Fibroblast of lung (primary cell): ENCODE data around the gene MILR1. TPM values are rescaled to one million over a fixed set of nuclear protein-coding genes. Genes with fewer than 3 reads are reported as not detected.

Experiments used
- DNase-seq, 2 donors: peaks; one replicate each; pipeline versions ENCODE4 v3.0.0 to v3.0.0-alpha.2; 2010; ENCODE audit warnings: low read depth in 2 of 2
- H2AFZ ChIP-seq: 2 replicates; pipeline ENCODE4 v1.5.1; 2012; ENCODE audit warnings: low read length, control low read depth, inconsistent platforms
- H3K27ac ChIP-seq: 2 replicates; pipeline ENCODE4 v1.5.1; 2011; ENCODE audit warnings: low read length, control low read depth; ENCODE audit not compliant: insufficient read depth
- H3K27me3 ChIP-seq: 2 replicates; pipeline ENCODE4 v1.5.1; 2011; ENCODE audit warnings: mild to moderate bottlenecking, low read length; ENCODE audit not compliant: control insufficient read depth, insufficient read depth
- H3K36me3 ChIP-seq: 2 replicates; pipeline ENCODE4 v1.5.1; 2011; ENCODE audit warnings: low read length; ENCODE audit not compliant: control insufficient read depth, insufficient read depth
- H3K4me1 ChIP-seq: 2 replicates; pipeline ENCODE4 v1.5.1; 2011; ENCODE audit warnings: low read length; ENCODE audit not compliant: control insufficient read depth, insufficient read depth; ENCODE audit errors: extremely low read depth
- H3K4me2 ChIP-seq: 2 replicates; pipeline ENCODE4 v1.5.1; 2011; ENCODE audit warnings: low read length, control low read depth; ENCODE audit not compliant: insufficient read depth; ENCODE audit errors: extremely low read depth
- H3K4me3 ChIP-seq, 4 experiments: fragments of 200-600 bp in 1 of 4; sonication (generic) in 1 of 4; replicated peaks in 1 of 4; 2 replicates each; pipeline ENCODE4 v1.5.1; 2011 to 2016; ENCODE audit warnings: low read length in 4 of 4, low read depth in 3 of 4, mild to moderate bottlenecking in 3 of 4, control low read depth in 2 of 4, inconsistent platforms in 1 of 4, mixed read lengths in 1 of 4; ENCODE audit not compliant: insufficient read depth in 1 of 4; ENCODE audit errors: control extremely low read depth in 1 of 4
- H3K79me2 ChIP-seq: 2 replicates; pipeline ENCODE4 v1.5.1; 2012; ENCODE audit warnings: mild to moderate bottlenecking, low read length, inconsistent platforms; ENCODE audit not compliant: control insufficient read depth, insufficient read depth
- H3K9ac ChIP-seq: 2 replicates; pipeline ENCODE4 v1.5.1; 2011; ENCODE audit warnings: mild to moderate bottlenecking, low read length, control low read depth; ENCODE audit not compliant: insufficient read depth
- H3K9me3 ChIP-seq: 2 replicates; pipeline ENCODE4 v1.5.1; 2012; ENCODE audit warnings: low read depth, low read length; ENCODE audit not compliant: control insufficient read depth, insufficient read depth
- H4K20me1 ChIP-seq: 2 replicates; pipeline ENCODE4 v1.5.1; 2011; ENCODE audit warnings: low read length; ENCODE audit not compliant: control insufficient read depth, insufficient read depth; ENCODE audit errors: extremely low read depth
- CTCF ChIP-seq, 2 donors: IDR thresholded peaks in 1 of 2; conservative IDR thresholded peaks in 1 of 2; 1 replicate in 1 of 2; 2 replicates in 1 of 2; pipeline ENCODE4 v1.5.1; 2011 to 2012; ENCODE audit warnings: low read length in 2 of 2, control low read depth in 1 of 2, inconsistent platforms in 1 of 2, low read depth in 1 of 2, mild to moderate bottlenecking in 1 of 2
- EZH2 ChIP-seq: IDR thresholded peaks from 2 replicates; pipeline ENCODE4 v1.5.1; 2012; ENCODE audit warnings: low read length, control low read depth, mild to moderate bottlenecking; ENCODE audit errors: missing control alignments
- polyA plus RNA-seq, 2 donors: library from polyadenylated mRNA; depleted of rRNA in 1 of 2; stranded (reverse) in 1 of 2; unstranded in 1 of 2; fragments of >200 nt; gene quantifications; 2 replicates each; pipeline ENCODE4 v1.2.1, GENCODE V29; 2011 to 2012; ENCODE audit warnings: missing spikeins in 1 of 2
- total RNA-seq: library from RNA; depleted of rRNA; stranded (reverse); fragments of >200 nt; gene quantifications from 2 replicates; pipeline ENCODE4 v1.2.1, GENCODE V29; 2014

The MILR1 gene
- total and polyA plus RNA-seq, 2 donors (not counting 1 experiment from before 2014, with no cell fraction given) = 9.1 to 11.6 TPM

- H4K20me1 ChIP-seq = no peaks in the 10 kb centered on the region
- no peak overlapping the region for H3K27ac ChIP-seq
- H3K4me2 ChIP-seq = no peak overlapping the region
Measured at GRCh38 chr17:64401244-64401860, 47.6 kb upstream of the MILR1 start.

GRCh38 chr17:64401941-64402340 is 47.0 kb upstream of the MILR1 start:
- Histone ChIP-seq H3K4me2 (no peak overlapping the region), H4K20me1 (no peaks in the 10 kb centered on the region), H3K4me3 (no peak overlapping the region), H3K4me1 (no peaks in the 10 kb centered on the region), H3K27me3 (no peaks in the 10 kb centered on the region), H3K9me3 (no peaks in the 10 kb centered on the region), H3K27ac (no peak overlapping the region), H3K36me3 (no peaks in the 10 kb centered on the region), H3K79me2 (no peaks in the 10 kb centered on the region), H3K9ac (no peak overlapping the region), H2AFZ (no peak overlapping the region)
- no peak for TF ChIP-seq EZH2
- TF ChIP-seq CTCF (conservative IDR thresholded peaks at IDR 0.05 in 1 of 2, IDR thresholded peaks at IDR 0.05 in 1 of 2; ENCODE audit: low read depth in 1 of 2, low read length in 2 of 2) = no peak
- DNase-seq = no peak

More at GRCh38 chr17:64401244-64401860, 47.6 kb upstream of the MILR1 start:
- Histone ChIP-seq H2AFZ (no peak overlapping the region), H3K4me3 (no peak overlapping the region), H3K4me1 (no peaks in the 10 kb centered on the region), H3K79me2 (no peaks in the 10 kb centered on the region), H3K9ac (no peak overlapping the region), H3K9me3 (no peaks in the 10 kb centered on the region), H3K27me3 (no peaks in the 10 kb centered on the region), H3K36me3 (no peaks in the 10 kb centered on the region)
- TF ChIP-seq EZH2 (no peak), CTCF (conservative IDR thresholded peaks at IDR 0.05 in 1 of 2, IDR thresholded peaks at IDR 0.05 in 1 of 2; ENCODE audit: low read depth in 1 of 2, low read length in 2 of 2) (no peak)
- no peak for DNase-seq

GRCh38 chr17:64402469-64402868 is 46.4 kb upstream of the MILR1 start:
- no peaks in the 10 kb centered on the region for H3K27me3 ChIP-seq
- no peaks in the 10 kb centered on the region for H3K79me2 ChIP-seq
- no peak overlapping the region for H3K4me2 ChIP-seq
- H3K4me3 ChIP-seq = no peak overlapping the region
- H2AFZ ChIP-seq = no peak overlapping the region
- TF ChIP-seq CTCF (conservative IDR thresholded peaks at IDR 0.05 in 1 of 2, IDR thresholded peaks at IDR 0.05 in 1 of 2; ENCODE audit: low read depth in 1 of 2, low read length in 2 of 2) (no peak), EZH2 (no peak)
- H3K27ac ChIP-seq = no peak overlapping the region
- H3K36me3 ChIP-seq = no peaks in the 10 kb centered on the region
- H3K4me1 ChIP-seq = no peaks in the 10 kb centered on the region
- no peaks in the 10 kb centered on the region for H4K20me1 ChIP-seq
- no peak overlapping the region for H3K9ac ChIP-seq
- DNase-seq = no peak
- no peaks in the 10 kb centered on the region for H3K9me3 ChIP-seq
